ENCODE measurements around the gene PCSK5.
"Not testable (repeated sequence)": the region's sequence is repeated elsewhere in the genome, so short reads cannot be mapped to it uniquely, and the experiment has no call there.

PCSK5 gene

DNA sequence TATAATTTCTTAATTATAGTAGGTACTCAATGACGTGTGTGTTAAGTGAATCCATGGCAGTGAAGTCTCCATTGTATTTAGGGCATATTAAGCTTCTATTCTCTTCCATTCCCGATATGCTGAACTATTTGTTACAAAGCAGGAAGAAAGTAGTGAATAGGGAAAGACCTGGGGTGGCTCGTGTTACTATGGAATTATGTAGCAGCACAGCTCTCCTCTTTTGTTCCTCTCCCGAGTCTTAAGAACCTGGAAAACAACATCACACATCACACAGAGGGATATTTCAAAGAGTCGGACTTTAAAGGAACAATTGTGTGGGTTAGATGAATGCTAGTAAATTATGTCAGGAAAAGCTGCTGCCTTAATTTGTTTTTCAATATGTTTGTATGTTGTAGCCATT is 131.8 kb downstream of the PCSK5 start:
- DNase-seq, result no peak

DNA sequence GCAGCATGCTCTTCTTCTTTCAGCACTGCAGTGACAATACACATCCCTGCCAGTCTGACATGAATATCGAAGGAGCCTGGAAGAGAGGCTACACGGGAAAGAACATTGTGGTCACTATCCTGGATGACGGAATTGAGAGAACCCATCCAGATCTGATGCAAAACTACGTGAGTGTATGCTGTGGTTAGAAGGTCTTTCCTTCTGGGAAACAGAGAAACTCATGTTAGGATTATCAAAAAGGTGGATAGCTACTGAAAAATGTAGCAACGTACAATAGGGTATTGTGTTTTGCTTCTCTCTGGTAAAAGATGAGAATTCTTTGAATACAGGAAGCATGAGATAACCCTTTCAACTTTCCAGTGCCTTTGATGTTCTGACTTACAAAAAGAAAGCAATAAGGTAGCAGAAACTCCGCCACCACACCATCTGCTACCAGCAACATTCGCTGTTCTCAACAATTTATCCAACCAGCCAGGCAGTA is 133.3 kb downstream of the PCSK5 start:
- DNase-seq, result peak; percentile 27

DNA sequence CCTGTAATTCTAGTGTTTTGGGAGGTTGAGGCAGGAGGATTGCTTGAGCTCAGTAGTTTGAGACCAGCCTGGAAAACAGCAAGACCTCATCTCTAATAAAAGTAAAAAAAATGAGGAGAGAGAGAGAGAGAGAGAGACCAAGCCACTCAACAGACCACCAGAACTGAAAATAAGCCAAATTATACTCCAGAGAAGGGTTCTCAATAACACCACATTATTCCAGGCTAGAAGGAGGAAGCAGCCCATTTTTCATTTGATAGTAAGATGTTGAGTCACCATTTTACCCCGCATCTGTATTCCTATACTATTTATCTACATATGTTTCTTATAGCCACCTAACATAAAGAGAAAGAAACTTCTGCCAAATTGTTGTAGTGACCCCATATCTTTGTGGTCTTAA is 134.8 kb downstream of the PCSK5 start:
- no peak for DNase-seq

DNA sequence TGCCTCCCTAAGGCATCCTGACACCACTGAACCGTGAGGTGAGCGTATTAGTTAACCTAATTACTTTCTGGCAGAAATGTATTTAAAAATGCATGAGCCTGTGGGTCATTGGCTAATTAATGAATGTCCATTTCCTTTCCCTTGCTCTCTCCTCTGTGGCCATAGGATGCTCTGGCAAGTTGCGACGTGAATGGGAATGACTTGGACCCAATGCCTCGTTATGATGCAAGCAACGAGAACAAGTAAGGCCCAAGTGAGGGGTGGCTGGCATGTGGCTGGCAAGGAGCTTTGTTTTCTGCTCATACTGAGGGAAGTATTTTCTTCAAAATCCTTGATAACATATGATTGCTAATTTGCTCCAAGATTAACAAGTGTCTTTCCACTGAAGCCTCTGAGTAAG is 136.3 kb downstream of the PCSK5 start:
- DNase-seq, result no peak

DNA sequence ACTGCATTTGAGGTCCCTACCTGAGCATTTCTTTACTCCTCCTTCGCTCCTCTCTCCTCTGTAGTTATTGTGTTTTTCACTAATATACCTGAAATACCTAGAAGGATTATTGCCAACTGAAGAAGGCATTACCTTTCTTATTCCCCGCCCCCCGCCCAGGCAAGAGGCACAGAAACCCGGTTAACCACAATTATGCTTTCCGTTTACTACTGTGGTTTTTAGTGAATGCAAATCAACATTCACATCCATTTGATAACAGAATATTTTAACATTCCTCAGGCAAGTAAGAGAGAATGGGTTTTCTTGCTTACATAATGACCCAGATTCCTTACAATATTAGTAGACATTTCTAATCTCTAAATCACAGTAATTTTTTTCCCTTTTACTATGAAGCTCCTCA is 136.9 kb downstream of the PCSK5 start:
- DNase-seq, result peak; percentile 18

DNA sequence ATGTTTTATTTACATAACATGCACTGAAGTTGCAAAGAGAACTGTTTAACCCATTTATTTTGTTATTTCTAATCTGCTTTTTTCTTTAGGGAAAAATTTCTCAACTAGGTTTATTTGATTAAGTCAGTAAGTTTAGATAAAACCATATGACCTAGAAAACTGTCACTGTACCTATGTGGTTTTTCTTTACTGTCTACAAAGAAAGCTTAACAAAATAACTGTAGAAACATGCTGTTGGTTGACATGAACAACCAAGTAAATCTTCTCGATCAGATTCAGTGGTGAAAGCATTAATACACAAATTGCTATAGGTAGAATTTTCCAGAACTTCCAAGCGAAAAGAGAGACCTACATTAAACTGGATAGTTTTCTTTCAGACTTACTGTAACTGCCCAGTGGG is 137.4 kb downstream of the PCSK5 start:
- no peak for DNase-seq

DNA sequence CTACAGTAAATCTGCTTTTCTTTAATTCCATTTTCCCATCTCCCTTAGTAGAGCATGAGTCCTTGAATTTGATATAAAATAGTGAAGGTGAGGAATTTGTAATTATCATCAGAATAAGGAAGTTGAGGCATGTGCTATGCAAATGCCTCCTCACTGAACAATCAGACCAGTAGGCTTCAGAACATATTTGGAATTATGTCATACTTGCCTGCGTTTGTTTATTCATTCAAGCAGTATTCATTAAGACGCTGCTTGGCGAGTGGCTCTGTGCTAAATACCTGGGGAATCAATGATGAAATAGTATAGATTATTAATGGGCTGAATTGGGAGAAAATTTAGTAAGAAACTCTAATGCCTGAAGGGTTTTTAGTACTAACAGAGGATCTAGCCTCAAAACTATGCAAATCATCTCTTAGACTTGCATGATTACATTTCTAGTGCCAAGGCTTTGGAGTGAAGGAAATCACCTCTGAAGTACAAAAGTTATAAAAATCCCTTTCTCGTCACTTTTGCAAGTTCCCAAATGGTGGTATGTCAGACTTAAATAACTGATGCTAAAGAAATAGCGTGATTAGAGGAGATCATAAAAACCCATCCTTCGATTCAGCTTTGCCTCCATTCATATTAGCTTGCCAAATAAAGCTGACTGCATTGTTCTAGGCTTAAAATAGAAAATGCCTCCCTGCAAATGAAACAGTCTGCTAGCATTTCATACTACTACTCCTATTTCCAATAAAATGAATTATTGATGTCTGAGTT is 141.7 kb downstream of the PCSK5 start:
- no peak for DNase-seq

DNA sequence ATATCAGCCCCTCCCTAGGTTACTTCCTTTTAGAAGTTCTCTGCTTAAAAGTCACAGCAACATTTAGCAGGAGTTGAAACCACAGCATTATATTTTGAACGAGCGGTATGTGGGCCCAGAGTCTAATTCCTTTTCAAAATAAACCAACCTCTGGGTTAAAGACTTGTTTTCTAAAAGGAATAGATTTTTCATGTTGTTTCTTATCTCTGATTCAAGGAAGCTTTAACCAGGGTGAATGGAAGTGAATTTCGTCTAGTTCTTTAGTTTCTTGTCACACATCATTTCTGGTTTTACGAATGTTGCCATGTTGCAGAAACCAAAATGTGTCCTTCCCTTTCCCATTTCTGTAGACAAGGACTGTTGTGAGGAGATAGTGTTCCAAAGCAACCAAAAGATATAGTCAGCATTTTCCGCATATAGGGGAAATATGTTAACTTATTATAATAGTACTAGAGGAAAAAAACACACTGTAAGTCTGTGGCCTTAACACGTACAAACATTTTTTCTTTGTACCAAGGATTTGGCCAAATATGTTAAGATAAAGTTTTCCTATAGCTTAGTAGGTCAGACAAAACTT is 142.4 kb downstream of the PCSK5 start:
- no peak for DNase-seq

DNA sequence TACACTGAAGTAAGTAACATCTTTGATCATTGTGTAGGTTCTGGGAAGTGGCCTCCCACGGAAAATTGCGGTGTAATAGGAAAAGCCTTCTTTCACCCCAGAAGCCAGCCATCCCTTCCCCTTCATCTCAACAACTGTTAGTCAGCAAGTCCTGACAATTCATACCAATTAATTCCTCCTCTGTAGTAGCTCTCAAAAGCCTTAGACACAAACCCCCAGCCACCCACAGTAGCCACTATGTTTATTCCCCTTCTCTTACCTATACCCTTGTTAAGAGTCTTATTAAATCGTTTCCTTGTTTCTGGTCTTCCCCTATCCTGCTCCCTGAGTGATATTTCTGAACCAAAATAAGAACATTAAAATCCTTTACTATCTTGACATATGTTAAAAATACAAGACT is 143.6 kb downstream of the PCSK5 start:
- DNase-seq, result no peak

DNA sequence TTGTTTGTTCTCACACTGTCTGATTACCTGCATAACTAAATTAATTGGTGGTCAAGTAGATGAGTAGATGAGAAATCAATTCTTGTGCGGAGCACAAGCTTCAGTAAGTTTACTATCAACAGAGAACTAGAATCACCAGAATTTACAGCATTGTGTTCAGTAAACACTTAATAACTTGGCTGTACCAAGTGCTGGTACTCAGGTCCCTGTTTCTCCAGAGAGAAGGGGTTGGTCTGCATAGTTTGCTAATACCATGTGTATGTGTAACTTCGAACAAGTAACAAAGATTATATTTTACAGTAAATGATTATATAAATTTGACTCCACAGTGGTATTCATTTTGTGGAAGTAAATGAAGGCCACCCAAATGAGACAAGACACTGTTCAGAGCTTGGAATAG is 146.3 kb downstream of the PCSK5 start:
- DNase-seq, result no peak

DNA sequence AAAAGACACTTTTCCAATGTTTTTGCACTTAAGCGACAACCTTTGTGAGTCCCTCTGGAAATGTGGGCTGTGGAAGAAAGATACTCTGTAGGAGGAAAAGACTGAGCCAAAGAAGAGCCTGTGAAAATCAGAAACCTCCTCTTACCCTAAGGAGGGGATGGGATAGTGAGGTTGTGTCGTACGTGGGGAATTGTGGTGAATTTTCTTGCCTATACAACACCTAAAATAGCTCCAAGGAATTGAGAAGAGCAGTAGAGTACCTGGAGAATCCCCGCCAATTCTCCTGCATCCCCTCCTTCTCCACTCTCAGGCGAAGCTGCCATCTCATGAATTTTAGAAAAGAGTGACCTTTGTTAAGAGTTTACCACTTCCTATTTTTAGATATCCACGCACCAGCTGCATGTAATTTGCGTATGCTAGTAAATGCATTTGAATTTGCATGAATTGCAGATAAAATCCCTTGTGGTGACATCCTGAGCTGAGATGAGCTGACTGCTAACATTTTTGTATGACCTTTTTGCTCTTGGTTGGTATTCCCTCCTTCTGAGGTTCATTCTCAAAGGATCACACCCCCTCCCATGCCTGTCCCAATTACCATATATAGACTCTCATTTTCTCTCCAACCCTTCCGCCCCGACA is 147.2 kb downstream of the PCSK5 start:
- no peak for DNase-seq

DNA sequence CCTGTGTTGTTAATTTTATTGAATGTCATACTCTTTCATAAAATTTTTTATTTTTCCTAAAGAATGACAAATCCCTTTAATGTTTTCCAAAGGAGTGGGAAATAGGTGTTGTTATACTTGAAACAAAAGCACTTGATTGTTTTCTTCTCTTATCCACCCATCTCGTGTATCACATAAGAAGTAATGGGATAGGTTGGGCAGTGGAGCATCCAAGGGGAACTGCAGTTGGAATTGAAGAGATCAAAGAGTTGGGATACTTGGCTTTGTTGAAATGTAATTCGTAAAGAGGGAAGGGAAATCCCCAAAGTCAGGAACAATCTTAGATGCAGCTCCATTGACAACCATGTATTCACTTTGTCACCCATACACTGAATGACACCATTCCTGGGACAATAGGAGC is 148.0 kb downstream of the PCSK5 start:
- no peak for DNase-seq

DNA sequence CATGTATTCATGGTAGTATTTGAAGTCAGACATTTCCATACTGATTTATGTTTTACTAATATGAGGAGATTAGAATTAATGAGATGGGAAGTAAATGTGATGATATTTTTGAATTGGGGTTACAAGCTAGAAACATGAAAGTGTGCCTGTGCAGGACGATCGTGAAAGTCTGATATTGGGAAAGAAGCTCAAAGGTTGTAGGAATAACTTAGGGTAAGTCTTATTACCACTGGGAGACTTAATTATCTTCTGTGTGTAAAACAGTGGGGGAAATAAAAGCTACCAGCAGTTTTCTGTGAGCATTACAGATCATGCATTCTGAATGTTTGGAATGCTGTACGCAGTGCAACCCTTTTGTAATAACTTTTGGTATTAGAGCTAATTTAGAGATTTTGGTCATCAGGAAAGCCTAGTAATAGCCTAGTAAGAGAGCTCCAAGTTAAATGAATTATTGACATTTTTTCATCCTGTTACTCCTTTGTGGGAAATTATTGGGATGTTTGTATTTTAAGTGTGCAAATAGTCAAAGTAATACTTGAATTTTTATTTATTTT is 153.9 kb downstream of the PCSK5 start:
- DNase-seq, result no peak

DNA sequence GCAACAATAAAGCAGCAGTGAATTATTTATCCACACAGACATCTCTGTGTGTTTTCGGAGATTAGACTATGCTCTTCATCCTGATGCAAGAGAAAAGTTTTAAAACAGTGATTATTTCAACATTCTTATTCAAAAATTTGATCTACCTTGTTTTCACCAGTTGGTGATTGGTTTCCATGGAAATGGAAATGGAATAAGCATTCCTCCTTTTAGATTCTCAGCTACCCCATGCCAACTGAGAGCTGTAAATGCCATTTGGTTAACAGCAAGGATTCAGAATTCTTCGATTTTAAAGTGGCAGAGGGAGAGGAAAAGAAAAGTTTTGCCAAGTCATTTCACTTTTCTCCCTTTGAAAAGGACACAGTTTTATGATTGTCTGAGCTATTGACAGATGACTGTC is 154.7 kb downstream of the PCSK5 start:
- no peak for DNase-seq

DNA sequence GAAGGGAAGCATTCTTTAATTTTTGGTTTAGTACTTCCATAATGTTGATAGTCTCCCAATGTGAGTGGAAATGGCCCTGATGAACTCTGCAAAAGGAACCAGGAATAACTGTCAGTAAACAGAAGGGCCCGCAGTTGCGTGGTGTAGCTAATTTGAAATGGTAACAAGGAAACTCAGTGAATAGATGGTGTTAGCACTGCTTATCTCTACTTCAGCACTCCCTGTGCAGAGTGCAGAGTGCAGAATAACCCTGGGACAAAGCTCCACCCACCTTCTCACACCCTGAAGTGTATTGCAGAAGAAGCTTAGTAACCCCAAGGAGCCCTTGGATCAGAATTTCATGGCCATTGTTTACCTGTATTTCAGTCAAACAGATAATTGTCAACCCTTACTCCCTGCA is 158.9 kb downstream of the PCSK5 start:
- no peak for DNase-seq

DNA sequence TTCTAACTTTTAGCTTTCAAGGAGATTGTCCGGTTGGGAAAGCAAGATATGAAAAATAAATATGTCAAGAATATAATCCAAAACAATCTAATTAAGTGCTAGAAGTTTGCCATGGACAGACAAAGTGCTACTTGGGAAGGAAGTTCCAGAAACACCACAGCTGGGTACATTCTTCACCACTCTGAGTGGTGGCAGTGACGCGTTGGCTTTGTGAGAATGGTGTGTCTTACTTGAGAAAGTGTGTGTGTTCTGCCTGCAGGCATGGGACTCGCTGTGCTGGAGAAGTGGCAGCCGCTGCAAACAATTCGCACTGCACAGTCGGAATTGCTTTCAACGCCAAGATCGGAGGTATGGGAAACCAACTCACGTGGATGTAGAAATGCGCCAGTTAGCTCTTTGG is 177.2 kb downstream of the PCSK5 start:
- no peak for DNase-seq

DNA sequence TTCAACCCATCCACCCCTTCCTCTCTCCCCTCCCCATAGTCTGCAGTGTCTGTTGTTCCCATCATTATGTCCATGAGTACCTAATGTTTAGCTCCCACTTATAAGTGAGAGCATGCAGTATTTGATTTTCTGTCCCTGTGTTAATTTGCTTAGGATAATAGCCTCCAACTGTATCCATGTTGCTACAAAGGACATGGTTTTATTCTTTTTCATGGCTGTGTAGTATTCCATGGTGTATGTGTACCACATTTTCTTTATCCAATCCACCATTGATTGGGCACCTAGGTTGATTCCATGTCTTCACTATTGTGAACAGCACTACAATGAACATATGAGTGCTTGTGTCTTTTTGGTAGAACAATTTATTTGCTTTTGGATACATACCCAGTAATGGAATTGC is 187.1 kb downstream of the PCSK5 start:
- no peak for DNase-seq

DNA sequence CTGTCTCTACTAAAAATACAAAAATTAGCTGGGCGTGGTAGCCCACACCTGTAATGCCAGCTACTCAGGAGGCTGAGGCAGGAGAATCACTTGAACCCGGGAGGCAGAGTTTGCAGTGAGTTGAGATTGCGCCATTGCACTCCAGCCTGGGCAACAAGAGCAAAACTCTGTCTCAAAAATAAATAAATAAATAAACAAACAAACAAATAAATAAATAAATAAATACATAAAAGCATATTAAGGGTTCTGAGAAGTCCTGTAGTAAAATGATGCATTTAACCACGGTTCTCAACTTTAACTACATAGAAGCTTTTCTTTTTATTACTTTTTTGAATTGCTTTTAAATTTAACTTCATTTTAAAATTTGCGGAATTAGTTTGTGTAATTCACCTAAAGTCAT is 190.8 kb downstream of the PCSK5 start:
- DNase-seq, result not testable (repeated sequence)

DNA sequence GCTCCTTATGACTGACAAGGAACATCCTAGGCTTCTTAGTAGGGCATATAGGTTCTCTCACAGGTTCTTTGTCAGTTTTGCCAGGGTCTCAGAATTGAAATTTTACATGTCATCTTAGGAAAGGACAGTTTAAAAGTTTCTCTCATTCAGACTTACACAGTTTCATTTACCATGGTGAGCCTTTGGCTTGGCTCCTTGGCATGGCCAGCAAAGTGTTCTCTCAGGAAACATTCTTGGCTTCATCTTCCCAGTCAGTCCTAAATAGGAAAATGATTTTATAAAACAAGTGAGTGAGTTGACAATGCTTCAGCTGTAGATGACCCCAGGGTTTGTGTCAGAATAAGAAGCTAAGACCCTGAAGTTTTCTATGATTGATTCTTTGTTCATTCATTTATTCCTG is 191.6 kb downstream of the PCSK5 start:
- no peak for DNase-seq

DNA sequence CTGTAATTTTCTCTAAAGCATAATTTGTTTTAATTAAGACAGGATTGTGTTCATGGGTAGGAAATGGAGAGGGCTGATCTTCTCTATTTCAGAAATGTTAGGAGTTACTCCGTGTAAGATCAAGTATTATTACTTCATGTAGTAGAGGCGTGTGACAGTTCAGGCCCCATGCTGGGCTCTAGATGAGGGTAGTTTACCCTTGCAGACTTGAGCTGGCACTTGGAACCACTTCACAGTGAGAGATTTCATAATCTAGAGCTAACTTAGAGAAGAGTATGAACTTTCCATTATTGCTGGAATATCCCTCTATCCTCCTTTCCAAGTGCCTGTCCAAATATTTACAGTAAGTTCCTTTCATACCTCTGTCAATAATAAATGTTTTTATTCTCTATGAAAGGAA is 195.1 kb downstream of the PCSK5 start:
- no peak for DNase-seq

DNA sequence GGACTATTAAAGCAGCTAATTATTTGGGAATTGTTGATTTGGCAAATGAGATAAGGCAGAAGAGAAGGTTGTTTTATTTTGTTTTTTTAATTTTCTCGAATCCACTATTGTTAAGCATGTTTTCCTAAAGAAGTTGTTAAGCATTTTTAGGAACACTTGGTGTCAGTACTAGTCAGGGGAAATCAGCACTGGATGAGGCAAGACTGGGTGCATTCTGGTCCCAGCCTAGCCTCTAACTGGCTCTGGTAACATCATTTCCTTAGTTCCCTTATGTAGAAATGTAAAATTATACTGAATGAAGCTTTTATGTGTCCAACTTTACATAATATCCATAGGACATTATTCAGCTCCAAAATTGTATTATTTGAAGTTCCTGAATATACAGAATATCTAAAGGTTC is 196.1 kb downstream of the PCSK5 start:
- DNase-seq, result no peak

DNA sequence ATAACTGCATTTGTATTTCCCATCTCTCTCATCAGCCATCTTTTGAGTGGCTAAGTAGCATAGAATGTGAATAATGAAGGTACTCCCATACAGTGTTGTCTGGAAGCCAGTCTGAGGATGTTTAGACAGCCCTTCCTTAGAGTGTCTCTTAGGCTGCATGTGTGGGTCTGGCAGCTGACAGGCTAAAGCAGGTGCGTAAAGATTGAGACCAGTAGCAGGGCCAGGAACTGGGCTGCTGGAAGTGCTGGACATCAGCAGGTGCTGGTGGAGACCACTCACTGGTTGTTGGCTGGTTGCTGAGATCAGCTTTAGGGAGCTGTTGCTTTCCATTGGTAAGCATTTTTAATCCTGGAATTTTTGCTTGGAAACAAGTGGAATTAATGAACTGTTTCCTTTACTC is 197.5 kb downstream of the PCSK5 start:
- no peak for DNase-seq

DNA sequence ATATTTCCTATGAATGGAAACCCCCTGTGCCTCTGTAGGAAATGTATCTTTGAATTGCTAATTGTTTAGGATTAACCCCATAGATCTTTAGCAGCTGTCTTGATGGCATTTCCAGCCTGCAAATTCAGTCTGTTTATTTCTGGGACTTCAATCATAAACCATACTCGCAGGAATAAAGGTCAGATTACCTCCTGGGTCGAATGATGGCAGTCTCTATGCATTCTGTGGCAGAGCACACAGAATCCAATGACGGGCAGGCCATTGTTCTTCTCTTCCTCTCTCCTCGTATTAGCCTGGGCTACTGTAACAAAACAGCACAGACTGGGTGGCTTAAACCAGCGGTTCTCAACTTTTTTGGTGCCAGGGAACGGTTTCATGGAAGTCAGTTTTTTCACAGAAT is 199.9 kb downstream of the PCSK5 start:
- DNase-seq, result no peak

DNA sequence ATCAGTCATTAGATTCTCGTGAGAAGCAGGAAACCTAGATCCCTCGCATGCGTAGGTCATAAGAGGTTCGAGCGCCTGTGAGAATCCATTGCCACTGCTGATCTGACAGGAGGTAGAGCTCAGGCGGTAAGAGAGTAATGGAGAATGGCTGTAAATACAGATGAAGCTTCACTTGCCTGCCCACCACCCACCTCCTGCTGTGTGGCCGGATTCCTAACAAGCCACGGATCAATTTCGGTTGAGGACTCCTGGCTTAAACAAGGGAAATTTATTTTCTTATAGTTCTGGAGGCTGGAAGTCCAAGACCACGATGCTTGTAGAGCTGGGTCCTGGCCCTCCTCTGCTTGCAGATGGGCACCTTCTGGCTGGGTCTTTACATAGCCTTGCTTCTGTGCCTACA is 200.4 kb downstream of the PCSK5 start:
- DNase-seq, result no peak
